Mammary epithelial cell (primary cell): ENCODE measurements around the gene RPL41.

Source experiments
- CTCF ChIP-seq, 2 donors: IDR thresholded peaks in 1 of 2; conservative IDR thresholded peaks in 1 of 2; 2 replicates each; pipeline ENCODE4 v1.5.1; 2011 to 2012; ENCODE audit warnings: inconsistent platforms in 2 of 2, low read length in 2 of 2, mild to moderate bottlenecking in 2 of 2, control low read depth in 1 of 2, low read depth in 1 of 2; ENCODE audit not compliant: insufficient read depth in 1 of 2; ENCODE audit errors: extremely low read depth in 1 of 2
- EZH2 ChIP-seq: IDR thresholded peaks from 2 replicates; pipeline ENCODE4 v1.6.1; 2012; ENCODE audit warnings: low read length, inconsistent platforms, borderline replicate concordance

DNA sequence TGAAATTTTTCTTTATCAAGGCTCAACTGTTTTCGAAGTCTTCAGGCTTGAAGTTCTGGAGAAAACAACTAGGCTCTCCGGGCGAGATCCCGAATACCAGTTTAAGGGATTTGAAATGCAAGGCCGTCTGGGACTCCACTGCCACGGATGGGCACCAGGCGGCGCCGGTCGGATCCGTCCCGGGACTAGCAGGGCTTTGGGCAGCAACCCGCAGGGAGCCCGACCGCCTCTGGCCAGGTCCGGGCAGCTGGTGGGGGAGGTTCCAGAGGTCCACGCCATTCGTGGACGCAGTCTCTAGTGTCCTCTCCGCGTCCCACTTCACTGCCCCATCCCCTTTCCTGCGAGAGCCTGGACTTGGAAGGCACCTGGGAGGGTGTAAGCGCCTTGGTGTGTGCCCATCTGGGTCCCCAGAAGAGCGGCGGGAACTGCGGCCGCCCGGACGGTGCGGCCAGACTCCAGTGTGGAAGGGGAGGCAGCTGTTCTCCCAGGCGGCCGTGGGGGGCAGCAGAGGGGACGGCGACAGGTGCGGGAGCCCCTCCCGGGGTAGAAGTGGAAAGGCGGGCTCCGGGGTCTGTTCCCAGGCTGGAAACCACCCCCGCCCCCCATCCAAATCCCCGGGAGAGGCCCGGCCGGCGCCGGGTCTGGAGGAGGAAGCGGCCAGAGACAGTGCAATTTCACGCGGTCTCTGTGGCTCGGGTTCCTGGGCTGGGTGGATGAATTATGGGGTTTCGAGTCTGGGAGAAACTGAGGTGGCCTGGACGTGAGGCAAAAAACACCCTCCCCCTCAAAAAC is 37.3 kb upstream of the RPL41 start:
- TF ChIP-seq CTCF (conservative IDR thresholded peaks at IDR 0.05 in 1 of 2, IDR thresholded peaks at IDR 0.05 in 1 of 2; ENCODE audit: extremely low read depth in 1 of 2, insufficient read depth in 1 of 2, low read depth in 1 of 2, low read length in 2 of 2) (peak; percentile 77 to 92), EZH2 (no peak)
